ENCODE results near the gene CDKAL1.
"Not testable (repeated sequence)": the region's sequence is repeated elsewhere in the genome, so short reads cannot be mapped to it uniquely, and the experiment has no call there.

Gene CDKAL1

GRCh38 chr6:21085643-21086042 lies 551.4 kb downstream of the CDKAL1 start:
- DNase-seq: no peak

GRCh38 chr6:21087188-21087587 lies 552.9 kb downstream of the CDKAL1 start:
- no peak for DNase-seq

- DNase-seq: no peak
Measured at GRCh38 chr6:21091411-21091810, 557.2 kb downstream of the CDKAL1 start.

GRCh38 chr6:21092231-21092772 lies 558.0 kb downstream of the CDKAL1 start:
- DNase-seq: not testable (repeated sequence)

GRCh38 chr6:21095462-21095861 lies 561.2 kb downstream of the CDKAL1 start:
- DNase-seq: no peak

DNA sequence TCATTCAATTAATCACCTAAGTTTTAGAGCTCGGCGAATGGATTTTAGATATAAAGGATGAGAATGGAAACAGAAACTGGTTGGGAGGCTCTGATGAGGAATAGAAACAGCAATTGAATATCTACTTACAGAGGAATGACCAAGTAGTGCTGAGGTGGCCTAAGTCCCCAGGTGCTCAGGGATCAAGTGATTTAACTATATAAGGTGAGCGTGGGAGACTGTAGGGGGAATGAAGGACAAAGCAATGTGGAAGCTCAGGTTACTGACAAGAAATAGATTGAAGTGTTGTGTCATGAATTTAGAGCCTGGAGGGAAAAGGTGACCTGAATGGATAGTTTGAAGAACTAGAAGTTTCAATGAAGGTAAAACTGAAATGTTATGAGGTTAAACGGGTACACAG lies 563.9 kb downstream of the CDKAL1 start:
- no peak for DNase-seq

DNA sequence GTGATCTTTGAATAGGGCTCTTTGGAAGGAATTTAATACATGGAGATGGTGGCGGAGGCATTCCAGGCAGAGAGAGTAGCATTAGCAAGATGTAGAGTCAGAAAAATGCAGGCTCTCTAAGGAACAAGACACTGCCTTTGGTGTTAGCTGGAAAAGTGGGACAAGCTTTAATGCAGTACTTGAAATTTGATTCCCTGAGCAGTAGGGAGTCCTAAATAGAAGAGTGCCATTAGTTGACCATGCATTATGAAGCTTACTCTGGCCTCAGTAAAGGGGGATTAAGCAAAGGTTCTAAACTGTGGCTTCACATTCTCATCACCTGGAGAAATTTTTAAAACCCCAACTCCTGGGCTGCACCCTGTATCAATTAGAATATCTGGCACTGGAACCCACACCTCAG lies 564.5 kb downstream of the CDKAL1 start:
- DNase-seq: no peak

- no peak for DNase-seq
Measured at GRCh38 chr6:21099338-21100314, 565.4 kb downstream of the CDKAL1 start.

DNA sequence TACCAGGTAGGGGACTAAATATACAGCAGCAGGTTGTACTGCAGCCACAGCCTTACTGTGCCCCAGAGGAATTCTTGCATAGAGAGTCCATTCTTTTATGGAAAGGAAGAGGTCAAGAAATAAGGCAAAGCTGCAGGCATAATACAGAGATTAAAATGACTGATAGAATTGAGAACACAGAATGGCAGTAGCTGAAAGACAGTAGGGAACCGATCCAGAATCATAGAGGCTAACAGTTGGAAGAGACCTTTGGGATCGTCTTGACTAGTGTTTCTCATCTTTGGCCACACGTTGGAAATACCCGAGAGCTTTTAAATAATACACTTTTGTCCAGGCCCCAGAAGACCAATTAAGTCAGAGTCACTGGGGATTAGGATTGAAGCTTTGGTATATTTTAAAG lies 566.7 kb downstream of the CDKAL1 start:
- no peak for DNase-seq

DNA sequence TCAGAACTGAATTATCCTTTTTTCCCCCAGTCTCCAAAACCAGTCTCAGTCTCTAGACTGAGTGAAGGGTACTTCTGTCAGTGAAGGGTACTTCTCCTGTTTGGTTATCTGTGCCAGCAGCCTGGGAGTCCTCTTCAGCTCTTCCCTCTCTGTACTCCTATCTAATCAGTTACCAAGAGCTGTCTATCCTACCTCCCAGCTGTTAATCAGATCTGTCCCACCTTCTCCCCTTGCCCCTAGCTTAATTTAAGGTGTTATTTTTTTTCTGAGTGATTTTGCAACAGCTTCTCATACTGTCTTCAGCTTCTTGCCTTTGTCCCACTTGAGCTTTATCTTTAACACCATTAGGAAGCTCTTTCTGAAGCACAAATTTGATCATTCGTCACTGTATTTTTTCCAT lies 567.4 kb downstream of the CDKAL1 start:
- DNase-seq: no peak

- DNase-seq: no peak
Measured at GRCh38 chr6:21102201-21102600, 567.9 kb downstream of the CDKAL1 start.

DNA sequence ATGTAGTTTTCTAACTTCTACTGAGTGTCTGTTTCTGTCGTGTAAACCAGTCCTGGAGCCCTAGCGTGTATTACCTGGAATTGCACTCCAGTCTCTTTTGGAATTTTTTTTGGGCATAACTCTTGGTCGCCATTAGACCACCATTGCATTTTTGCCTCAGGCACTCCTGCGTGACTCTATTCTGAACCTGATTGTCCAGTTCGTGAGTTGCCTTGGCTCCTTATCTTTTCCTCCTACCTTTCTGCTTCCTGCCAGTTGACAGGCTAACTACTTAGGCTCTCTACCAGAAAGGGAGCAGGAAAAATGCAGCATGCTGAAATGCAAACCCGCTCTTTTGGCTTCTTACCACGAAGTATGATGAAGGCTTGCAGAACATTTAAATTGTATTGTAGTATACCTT lies 568.4 kb downstream of the CDKAL1 start:
- DNase-seq: no peak

DNA sequence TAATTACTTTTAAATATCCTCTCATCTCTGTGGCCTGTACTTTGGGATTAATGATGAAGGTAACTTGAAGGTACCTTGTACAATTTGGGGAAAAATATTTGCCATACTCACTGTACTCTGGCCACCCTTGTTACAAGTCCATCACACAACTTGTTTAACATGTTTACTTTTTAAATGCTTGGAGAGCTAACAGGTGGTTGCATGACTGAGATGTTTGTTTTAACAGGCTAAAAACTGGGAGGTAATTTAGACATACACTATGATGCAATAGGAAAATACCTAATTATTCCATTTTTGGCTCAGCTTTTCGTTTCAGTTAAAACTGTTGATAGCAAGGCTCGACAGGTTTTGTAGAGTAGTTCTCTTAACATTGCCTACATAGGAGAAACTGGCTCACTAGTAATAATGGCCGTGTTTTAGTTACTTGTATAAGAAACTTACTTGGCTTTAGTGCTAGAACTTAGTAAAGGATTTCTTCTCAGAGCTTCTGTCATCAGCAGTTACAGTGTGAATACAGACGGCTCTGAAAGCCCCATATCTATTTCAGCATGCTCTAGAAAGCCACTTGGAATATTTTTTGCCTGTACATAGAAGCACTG lies 569.5 kb downstream of the CDKAL1 start:
- no peak for DNase-seq

GRCh38 chr6:21104288-21104687 lies 570.0 kb downstream of the CDKAL1 start:
- DNase-seq: no peak

DNA sequence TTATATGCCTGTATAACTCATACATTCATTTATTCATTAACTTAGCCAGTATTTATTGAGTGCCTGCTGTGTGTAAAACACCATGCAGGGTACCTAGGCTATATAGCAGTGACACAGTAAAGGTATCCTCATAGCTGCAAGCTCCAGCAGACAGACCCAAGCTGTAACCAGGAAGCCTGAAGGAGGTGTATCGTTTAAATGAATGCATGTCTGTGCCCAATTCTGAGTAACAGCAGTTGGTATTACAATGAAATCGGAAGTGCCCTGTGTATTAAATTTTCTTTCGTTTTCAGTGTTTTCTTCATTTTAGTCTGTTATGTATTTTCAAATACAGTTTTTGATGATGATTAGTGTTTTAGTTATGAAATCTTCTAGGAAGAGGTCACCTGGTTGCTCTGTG lies 573.5 kb downstream of the CDKAL1 start:
- peak; percentile 33 for DNase-seq

GRCh38 chr6:21109391-21110178 lies 575.3 kb downstream of the CDKAL1 start:
- no peak for DNase-seq

GRCh38 chr6:21110684-21111083 lies 576.4 kb downstream of the CDKAL1 start:
- no peak for DNase-seq

DNA sequence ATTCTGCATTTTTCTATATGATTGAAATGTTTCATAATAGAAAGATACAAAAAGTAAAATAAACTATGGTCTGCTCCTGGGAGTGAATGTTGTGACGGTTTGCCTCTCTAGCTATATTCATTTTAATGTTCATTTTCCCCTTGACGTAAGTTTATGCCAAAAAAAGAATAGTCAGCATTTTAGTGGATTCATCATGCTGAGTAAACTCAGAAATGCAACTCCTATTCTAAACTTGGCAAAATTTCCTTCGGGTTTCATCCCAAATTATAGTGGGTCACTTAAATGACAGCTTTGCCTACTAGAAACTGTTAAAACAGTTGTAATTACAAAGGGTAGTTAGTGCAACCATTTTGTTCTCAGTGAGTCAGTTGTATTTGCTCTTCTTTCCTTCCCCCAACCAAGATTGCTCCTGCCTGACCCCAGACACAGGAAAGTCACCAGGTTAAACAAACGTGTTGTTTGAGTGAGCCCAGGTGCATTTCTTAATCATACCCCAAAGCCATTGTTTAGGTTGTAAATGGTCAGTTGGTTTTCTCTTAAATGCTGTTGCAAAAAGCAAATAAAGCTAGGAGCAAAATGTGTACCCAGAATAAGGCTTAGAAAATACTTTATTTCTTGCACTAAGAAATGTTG lies 577.0 kb downstream of the CDKAL1 start:
- DNase-seq: no peak

GRCh38 chr6:21115111-21115510 lies 580.9 kb downstream of the CDKAL1 start:
- DNase-seq: no peak

GRCh38 chr6:21116736-21117135 lies 582.5 kb downstream of the CDKAL1 start:
- no peak for DNase-seq

DNA sequence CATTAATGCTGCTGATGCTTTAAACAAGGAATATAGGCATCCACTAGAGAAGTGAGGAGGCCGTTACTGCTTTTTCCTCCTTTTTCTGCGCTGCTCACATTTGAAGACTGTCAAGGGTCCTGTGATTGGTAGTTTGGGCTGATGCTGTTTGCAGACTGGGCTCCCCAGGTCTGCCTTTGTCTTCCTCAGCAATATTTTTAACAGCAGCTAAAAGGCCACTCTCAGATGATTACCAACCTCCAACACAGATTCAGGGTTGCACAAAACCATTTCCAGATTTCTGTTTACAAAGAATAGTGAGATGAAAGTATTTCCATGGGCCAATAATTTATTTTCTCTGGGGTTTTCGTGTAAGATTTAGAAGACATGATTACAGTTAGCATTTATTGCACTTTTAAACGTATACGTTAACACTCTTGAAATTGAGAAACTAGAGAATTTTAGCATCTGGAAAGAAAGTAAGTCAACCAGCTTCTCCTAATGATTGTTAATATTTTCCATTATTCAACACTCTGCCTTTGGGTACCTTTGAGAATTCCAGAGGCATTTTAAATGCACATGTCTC lies 584.0 kb downstream of the CDKAL1 start:
- no peak for DNase-seq

DNA sequence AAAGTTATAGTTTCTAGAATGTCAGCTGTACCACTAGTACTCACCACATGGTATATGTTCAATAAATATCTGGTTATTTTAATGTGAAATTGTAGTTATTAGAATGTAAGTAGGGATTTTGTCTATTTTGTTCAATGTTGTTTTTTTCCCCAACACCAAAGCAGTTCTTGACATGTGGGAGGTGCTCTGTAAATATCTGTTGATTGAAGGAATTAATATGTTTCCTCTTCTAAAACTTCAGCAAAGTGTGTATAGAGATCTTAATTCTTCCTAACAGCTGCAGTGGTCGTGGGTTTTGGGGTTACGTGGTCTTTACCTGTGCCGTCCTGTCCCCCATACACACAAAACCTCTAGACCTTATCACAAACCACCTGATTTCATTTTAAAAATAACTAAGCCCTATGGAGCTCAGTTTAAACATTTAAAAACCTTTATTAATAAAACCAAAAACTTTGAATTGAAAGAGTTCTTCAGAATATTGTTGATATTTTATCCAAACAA lies 587.4 kb downstream of the CDKAL1 start:
- no peak for DNase-seq
